GM10266 (cell line): ENCODE data around the gene ZFYVE28.

Source experiments
- DNase-seq: peaks from one replicate; pipeline ENCODE4 v3.0.0; 2012; ENCODE audit errors: extremely low spot score
- TF ChIP-seq, protein P1 (sequence below): IDR thresholded peaks from 2 replicates; pipeline ENCODE4 v1.5.1; 2012; ENCODE audit warnings: mild to moderate bottlenecking, low read depth; ENCODE audit not compliant: control insufficient read depth, insufficient read depth; ENCODE audit errors: missing control alignments

Gene ZFYVE28

DNA sequence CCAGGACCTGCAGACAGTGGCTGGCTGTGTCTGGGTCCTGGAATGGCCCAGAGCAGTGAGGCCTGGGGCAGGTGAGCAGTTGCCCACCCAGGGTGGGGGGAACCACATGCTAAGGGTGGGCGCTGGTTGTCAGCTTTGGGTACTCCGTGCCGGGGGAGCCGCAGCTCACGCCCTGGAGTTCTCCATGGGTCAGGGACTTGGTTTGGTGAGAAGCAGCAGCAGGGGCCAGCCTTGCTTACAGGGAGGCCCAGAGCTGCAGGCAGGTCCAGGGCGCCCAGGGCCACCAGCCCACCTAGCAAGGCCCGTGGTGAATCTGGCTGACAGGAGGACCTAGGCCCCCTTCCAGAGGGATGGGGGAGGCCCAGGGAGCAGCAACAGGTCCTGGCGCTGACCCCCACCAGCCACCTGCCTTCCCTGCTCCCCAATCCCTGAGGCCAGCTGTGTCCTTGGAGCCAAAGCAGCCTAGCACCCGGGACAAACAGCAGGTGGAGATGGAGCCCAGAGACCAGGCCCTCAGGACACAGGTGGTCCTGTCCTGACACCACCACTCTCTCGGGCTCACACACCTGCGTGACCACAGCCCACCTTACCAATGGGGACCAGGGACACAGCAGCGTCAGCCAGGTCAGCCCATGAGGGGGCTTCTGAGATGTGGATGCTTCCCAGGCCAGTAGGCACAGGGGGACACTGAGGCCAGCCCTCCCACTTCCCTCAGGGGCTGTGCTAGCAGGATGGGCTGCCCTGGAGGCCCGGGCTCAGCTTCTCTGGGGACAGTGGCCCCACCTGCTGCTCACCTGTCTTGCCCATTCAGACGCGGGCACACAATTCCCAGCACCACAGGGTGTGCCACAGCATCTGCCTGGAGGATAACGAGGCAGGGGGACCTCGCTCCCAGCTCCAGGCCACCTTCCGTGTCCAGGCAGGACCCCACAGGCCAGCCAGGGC lies 160.1 kb downstream of the ZFYVE28 start:
- TF ChIP-seq, protein P1, sequence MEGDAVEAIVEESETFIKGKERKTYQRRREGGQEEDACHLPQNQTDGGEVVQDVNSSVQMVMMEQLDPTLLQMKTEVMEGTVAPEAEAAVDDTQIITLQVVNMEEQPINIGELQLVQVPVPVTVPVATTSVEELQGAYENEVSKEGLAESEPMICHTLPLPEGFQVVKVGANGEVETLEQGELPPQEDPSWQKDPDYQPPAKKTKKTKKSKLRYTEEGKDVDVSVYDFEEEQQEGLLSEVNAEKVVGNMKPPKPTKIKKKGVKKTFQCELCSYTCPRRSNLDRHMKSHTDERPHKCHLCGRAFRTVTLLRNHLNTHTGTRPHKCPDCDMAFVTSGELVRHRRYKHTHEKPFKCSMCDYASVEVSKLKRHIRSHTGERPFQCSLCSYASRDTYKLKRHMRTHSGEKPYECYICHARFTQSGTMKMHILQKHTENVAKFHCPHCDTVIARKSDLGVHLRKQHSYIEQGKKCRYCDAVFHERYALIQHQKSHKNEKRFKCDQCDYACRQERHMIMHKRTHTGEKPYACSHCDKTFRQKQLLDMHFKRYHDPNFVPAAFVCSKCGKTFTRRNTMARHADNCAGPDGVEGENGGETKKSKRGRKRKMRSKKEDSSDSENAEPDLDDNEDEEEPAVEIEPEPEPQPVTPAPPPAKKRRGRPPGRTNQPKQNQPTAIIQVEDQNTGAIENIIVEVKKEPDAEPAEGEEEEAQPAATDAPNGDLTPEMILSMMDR: no peak
- no peak for DNase-seq

DNA sequence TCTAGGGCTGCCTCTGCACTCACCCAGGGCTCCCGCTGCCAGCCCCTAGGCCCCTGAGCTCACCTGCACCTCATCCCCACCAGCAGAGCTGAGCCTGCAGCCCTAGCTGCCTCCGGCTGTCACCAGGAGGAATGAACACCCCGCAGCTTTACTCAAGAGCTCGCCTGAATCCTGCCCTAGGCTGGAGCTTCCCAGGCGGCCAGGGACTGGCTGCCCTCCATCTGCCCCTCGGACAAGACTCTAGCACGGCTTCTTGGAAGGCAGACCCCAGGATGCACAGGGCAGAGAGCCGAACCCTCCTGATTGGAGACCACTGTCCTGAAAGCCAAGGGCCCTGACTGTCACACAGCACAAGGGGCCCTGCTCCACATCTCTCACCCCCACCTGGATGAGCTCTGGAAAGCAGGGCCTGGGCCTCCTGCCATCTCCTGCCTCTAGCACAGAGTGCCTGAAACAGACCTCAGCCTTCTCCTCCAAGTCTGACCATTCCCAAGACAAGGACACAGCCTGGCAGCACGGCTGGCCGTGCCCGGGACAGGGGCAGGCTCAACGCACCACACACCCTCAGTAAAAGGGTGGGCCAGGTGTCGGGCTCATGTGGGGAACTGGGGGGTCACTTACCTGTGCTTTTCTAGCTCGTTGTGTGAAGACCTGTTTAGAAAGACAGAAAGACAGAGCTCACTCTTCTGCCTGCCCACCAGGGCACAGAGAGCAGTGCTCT lies 160.9 kb downstream of the ZFYVE28 start:
- DNase-seq: no peak
- TF ChIP-seq, protein P1: no peak

DNA sequence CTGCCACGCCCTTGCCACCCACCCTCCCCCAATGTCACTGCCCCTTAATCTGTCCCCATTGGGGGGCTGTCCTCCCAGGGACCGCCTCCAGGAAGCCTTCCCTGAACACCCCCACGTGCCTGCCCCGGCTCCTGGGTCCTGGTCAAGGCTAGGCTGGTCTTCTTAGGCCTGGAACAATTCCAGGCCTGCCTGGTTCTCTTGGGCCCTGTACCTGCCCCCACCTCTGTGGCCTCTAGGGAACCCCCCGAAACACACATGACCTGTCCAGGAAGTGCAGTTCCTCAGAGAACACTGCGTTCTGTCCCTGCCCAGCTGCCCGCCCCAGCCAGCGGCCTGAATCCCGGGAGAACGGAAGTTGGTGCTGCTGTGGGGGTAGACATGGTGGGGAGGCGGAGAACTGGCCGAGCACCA lies 161.7 kb downstream of the ZFYVE28 start:
- TF ChIP-seq, protein P1: no peak
- no peak for DNase-seq

DNA sequence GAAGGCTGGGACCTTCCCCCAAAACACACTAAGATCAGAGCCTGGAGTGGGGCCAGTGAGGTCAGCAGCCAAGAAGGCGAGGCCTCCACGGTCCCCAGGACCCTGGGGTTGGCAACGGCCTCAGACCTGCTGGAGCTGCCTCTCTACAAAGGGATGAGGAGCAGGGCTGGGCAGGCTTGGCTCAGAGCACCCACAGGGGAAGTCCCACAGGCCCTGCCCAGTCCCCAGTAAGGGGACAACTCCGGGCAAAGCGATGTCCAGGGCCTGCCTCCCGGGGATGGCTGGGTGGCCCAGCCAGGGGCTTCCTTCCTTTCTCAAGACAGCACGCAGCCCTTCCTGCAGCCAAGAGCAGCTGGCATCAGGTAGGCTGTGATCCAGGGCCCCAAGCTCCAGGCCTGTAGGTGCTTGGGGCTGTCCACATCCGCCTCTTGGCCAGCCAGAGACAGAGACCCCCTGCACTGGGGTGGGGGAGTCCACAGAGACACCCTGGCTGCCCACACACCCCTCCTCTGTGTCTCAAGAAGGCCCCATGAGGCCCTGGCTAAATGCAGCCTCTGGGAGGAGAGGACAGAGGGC lies 162.2 kb downstream of the ZFYVE28 start:
- no peak for DNase-seq
- TF ChIP-seq, protein P1: no peak

DNA sequence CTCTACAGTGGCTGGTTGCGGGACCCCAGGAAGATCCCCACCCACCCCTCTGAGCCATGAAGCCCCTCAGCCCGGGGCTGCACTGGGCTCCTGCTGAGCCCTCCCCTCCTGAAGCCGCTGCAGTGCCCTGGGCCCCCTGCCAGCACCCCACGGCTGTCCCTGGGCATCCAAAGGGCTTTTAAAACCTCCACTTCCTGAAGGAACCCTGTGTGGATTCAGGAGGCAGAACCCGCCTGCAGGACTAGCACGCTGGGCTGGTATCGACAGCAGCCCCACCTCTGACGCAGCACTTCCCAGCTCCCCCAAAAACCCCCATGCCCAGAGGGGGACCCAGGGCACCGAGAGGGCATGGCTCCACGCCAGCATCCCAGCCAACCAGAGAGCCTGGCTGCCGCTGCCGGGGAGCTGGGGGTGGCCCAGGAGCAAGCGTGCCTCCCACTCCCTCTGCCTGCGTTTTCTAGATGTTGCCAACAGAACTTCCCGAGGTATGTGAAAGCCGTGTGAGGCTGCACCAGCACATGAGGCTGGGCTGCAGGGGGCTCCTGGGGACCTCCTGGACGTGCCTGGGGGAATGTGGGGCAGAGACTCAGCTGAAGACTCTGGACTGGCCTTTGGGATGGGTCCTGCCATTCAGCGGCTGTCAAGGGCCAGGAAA lies 162.8 kb downstream of the ZFYVE28 start:
- DNase-seq: no peak
- TF ChIP-seq, protein P1: no peak

DNA sequence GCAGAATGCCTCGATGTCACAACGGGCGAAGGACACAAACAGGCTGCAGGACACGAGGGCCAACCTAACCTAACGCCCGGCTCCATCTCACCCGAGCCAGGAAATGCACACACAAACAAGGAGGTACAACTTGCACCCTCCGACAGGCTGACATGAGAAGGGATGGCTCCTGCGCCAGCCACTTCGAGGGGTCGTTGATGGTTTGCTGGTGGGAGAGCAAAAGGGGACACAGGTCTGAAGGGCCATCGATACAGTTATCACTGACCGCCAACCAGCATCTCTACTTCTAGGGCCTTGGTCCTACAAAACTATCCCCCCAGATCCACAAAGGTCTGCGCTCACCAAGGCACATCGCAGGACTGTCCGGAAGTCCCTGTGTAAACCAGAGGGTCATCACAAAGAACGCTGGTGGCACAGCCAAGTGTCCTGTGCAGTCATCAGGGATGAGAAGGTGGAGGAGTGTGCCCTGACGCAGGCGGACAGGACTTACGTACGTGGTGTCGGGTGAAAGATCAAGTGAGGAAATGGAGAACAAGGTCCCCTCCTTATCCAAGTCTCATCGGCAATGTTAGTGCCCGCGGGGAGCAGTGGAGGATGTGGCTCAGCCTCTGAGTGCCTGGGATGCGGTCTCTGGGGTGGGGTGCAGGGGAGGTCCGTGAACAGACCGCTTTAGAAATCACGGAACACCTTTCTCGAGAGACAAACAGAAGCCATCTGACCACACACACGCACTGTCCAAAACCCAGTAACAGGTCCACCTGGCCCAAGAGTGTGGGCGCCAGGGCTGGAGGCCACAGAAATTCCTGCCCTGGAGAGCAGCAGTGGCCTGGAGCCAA lies 163.6 kb downstream of the ZFYVE28 start:
- no peak for DNase-seq
- TF ChIP-seq, protein P1: no peak
